Endothelial cell of umbilical vein (primary cell): ENCODE measurements around the gene SELPLG. TPM values are rescaled to one million over a fixed set of nuclear protein-coding genes. Genes with fewer than 3 reads are reported as not detected.

ENCODE experiments used
- BruUV-seq: library from RNA; stranded (reverse); fragments of 400-500 nt; replicated peaks from 2 replicates; lab custom pipeline; 2021; lab: Mats Ljungman, UMichigan
- CTCF ChIA-PET: fragments of 300-600, 350-600 bp; sonication (Branson Sonifier 250); formaldehyde crosslinking; loops from one replicate; lab custom pipeline; 2021; ENCODE audit warnings: antibody characterized with exemption, inconsistent platforms; lab: Charles Lee
- POLR2A ChIA-PET: fragments of 300-600, 350-600 bp; sonication (Branson Sonifier 250); formaldehyde crosslinking; loops from one replicate; lab custom pipeline; 2021; ENCODE audit warnings: antibody characterized with exemption, inconsistent platforms; lab: Charles Lee
- DNase-seq: peaks from one replicate; pipeline ENCODE4 v3.0.0-alpha.2; 2011; ENCODE audit warnings: low read depth, low spot score
- FAIRE-seq: peaks from 2 replicates; lab custom pipeline; 2011; peaks lifted over from hg19 to GRCh38; lab: Jason Lieb, UNC
- H2AFZ ChIP-seq: 2 replicates; pipeline ENCODE4 v1.6.0; 2012; ENCODE audit warnings: low read depth, low read length, control low read depth, inconsistent platforms
- H3K27ac ChIP-seq: 2 replicates; pipeline ENCODE4 v1.5.1; 2011; ENCODE audit warnings: low read depth, mild to moderate bottlenecking, control low read depth, low read length, moderate library complexity; ENCODE audit not compliant: insufficient read depth
- H3K27me3 ChIP-seq, 2 experiments: 2 replicates each; pipeline versions ENCODE4 v1.6.0 to v1.6.1; 2011; ENCODE audit warnings: low read length in 2 of 2, mixed read lengths in 1 of 2; ENCODE audit not compliant: control insufficient read depth in 2 of 2, insufficient read depth in 2 of 2
- H3K36me3 ChIP-seq, 2 experiments: 2 replicates in 1 of 2; 3 replicates in 1 of 2; pipeline ENCODE4 v1.5.1; 2011; ENCODE audit warnings: low read length in 2 of 2, mild to moderate bottlenecking in 1 of 2, moderate library complexity in 1 of 2; ENCODE audit not compliant: control insufficient read depth in 2 of 2, insufficient read depth in 2 of 2; ENCODE audit errors: extremely low read depth in 1 of 2
- H3K4me1 ChIP-seq: 3 replicates; pipeline ENCODE4 v1.5.1; 2011; ENCODE audit warnings: mild to moderate bottlenecking, low read length; ENCODE audit not compliant: control insufficient read depth, insufficient read depth; ENCODE audit errors: extremely low read depth
- H3K4me2 ChIP-seq: 2 replicates; pipeline ENCODE4 v1.6.1; 2011; ENCODE audit warnings: low read length, control low read depth, mixed read lengths; ENCODE audit not compliant: insufficient read depth
- H3K4me3 ChIP-seq, 3 experiments: fragments of 200-600 bp in 1 of 3; sonication (generic), shearing (Covaris generic) in 1 of 3; replicated peaks in 1 of 3; 2 replicates each; pipeline ENCODE4 v1.5.1; 2011 to 2016; ENCODE audit warnings: control low read depth in 3 of 3, low read length in 3 of 3, mild to moderate bottlenecking in 2 of 3, inconsistent platforms in 1 of 3, low read depth in 1 of 3, moderate library complexity in 1 of 3; ENCODE audit not compliant: insufficient read depth in 1 of 3
- H3K79me2 ChIP-seq: 2 replicates; pipeline ENCODE4 v1.6.0; 2012; ENCODE audit warnings: low read length, inconsistent platforms; ENCODE audit not compliant: control insufficient read depth, insufficient read depth
- H3K9ac ChIP-seq: replicated peaks from 2 replicates; pipeline ENCODE3; 2011; ENCODE audit warnings: low read length, control low read depth; ENCODE audit not compliant: insufficient read depth; ENCODE audit errors: extremely low read depth
- H3K9me1 ChIP-seq: replicated peaks from 3 replicates; pipeline ENCODE4 v1.6.0; 2011; ENCODE audit warnings: mild to moderate bottlenecking, low read length; ENCODE audit not compliant: control insufficient read depth, insufficient read depth; ENCODE audit errors: extremely low read depth
- H3K9me3 ChIP-seq: replicated peaks from 2 replicates; pipeline ENCODE4 v1.5.1; 2012; ENCODE audit warnings: low read length, inconsistent platforms; ENCODE audit not compliant: control insufficient read depth, insufficient read depth
- H4K20me1 ChIP-seq: replicated peaks from 2 replicates; pipeline ENCODE3; 2011; ENCODE audit warnings: mild to moderate bottlenecking, low read length; ENCODE audit not compliant: control insufficient read depth, insufficient read depth; ENCODE audit errors: extremely low read depth
- CTCF ChIP-seq, 2 donors: IDR thresholded peaks; 1 replicate in 1 of 2; 2 replicates in 1 of 2; pipeline ENCODE4 v1.5.1; 2011; ENCODE audit warnings: low read length in 2 of 2, mild to moderate bottlenecking in 2 of 2, moderate library complexity in 2 of 2, control low read depth in 1 of 2, inconsistent platforms in 1 of 2, low read depth in 1 of 2; ENCODE audit not compliant: insufficient read depth in 1 of 2; ENCODE audit errors: extremely low read depth in 1 of 2
- EZH2 ChIP-seq: IDR thresholded peaks from 2 replicates; pipeline ENCODE4 v1.6.1; 2012; ENCODE audit warnings: borderline replicate concordance, low read depth, mild to moderate bottlenecking, moderate library complexity, low read length, inconsistent platforms; ENCODE audit not compliant: severe bottlenecking
- FOS ChIP-seq: IDR thresholded peaks from 2 replicates; pipeline ENCODE4 v1.6.1; 2011; ENCODE audit warnings: mild to moderate bottlenecking, low read length, moderate library complexity, borderline replicate concordance; ENCODE audit not compliant: insufficient read depth
- GATA2 ChIP-seq: IDR thresholded peaks from 2 replicates; pipeline ENCODE4 v1.7.0; 2011; ENCODE audit warnings: low read depth, mild to moderate bottlenecking, moderate library complexity, mixed read lengths, low read length; ENCODE audit not compliant: insufficient read length, insufficient read depth
- JUN ChIP-seq: IDR thresholded peaks from 2 replicates; pipeline ENCODE4 v1.6.1; 2011; ENCODE audit warnings: borderline replicate concordance, low read depth; ENCODE audit not compliant: insufficient read length, insufficient read depth
- MAX ChIP-seq: IDR thresholded peaks from 2 replicates; pipeline ENCODE4 v1.6.1; 2011; ENCODE audit not compliant: insufficient read depth, insufficient read length
- MYC ChIP-seq: IDR thresholded peaks from one replicate; pipeline ENCODE4 v1.6.1; 2011; ENCODE audit warnings: mild to moderate bottlenecking, low read depth, low read length
- POLR2A ChIP-seq: IDR thresholded peaks from 2 replicates; pipeline ENCODE4 v1.6.1; 2012; ENCODE audit warnings: low read depth, mild to moderate bottlenecking, control low read depth, low read length
- POLR2AphosphoS5 ChIP-seq: IDR thresholded peaks from 2 replicates; pipeline ENCODE4 v1.6.1; 2012; ENCODE audit warnings: low read depth, mild to moderate bottlenecking, control low read depth, low read length, moderate library complexity; ENCODE audit not compliant: insufficient read depth
- dilution Hi-C: fragments of 300-500 bp; cut with MboI; formaldehyde crosslinking; loops from one replicate; pipeline ENCODE4 v1.15.0; 2019; ENCODE audit warnings: low sequenced_read_pairs; ENCODE audit not compliant: extremely low pct_ligation_motif_present
- intact Hi-C: fragments of 100-400 bp; cut with micrococcal nuclease; formaldehyde crosslinking; loops from one replicate; pipeline ENCODE4 v1.10.0; 2022
- polyA plus RNA-seq, 4 experiments: library from polyadenylated mRNA; depleted of rRNA in 3 of 4; stranded (reverse) in 3 of 4; unstranded in 1 of 4; fragments of >200 nt; gene quantifications; 2 replicates each; pipeline versions ENCODE4 v1.2.1 to v1.2.3, GENCODE V29; 2011 to 2012; ENCODE audit warnings: missing spikeins in 1 of 4
- total RNA-seq: library from RNA; stranded (reverse); gene quantifications from 2 replicates; pipeline ENCODE4 v1.2.3, GENCODE V29; 2021

Gene SELPLG
- total and polyA plus RNA-seq, 2 donors (not counting 3 experiments of a cell fraction or from before 2014, with no cell fraction given), result 1.0 to 1.2 TPM

- no peak for DNase-seq
- dilution Hi-C loops, result no loop called here
- Histone ChIP-seq H3K9ac (no peak overlapping the region), H3K27ac (no peak overlapping the region), H3K79me2 (no peaks in the 10 kb centered on the region), H3K9me3 (no peaks in the 10 kb centered on the region), H3K4me1 (no peaks in the 10 kb centered on the region), H2AFZ (no peak overlapping the region), H3K9me1 (no peaks in the 10 kb centered on the region), H3K4me2 (no peak overlapping the region), H3K27me3 (no peaks in the 10 kb centered on the region), H3K4me3 (no peak overlapping the region), H4K20me1 (no peaks in the 10 kb centered on the region), H3K36me3 (no peaks in the 10 kb centered on the region)
- no peak for TF ChIP-seq POLR2A
- no peak for TF ChIP-seq GATA2
- TF ChIP-seq FOS, result no peak
- no peak for TF ChIP-seq POLR2AphosphoS5
- TF ChIP-seq MAX, result no peak
- TF ChIP-seq JUN, result no peak
- no peak for TF ChIP-seq CTCF (IDR thresholded peaks at IDR 0.05; ENCODE audit: extremely low read depth in 1 of 2, insufficient read depth in 1 of 2, low read depth in 1 of 2, low read length in 2 of 2)
- TF ChIP-seq MYC, result no peak
- no peak for TF ChIP-seq EZH2
- POLR2A ChIA-PET, result no interaction called here
- FAIRE-seq, result no peak
- intact Hi-C loops, result no loop called here
- CTCF ChIA-PET, result no interaction called here
- BruUV-seq, result no TSS peak
These were observed 36.7 kb downstream of the SELPLG start for GRCh38 chr12:108596854-108597558.
